GM12872 (cell line): Measurements from ENCODE around the gene CACNB2.

ENCODE experiments used
- CTCF ChIP-seq: IDR thresholded peaks from 3 replicates; pipeline ENCODE4 v1.5.1; 2011; ENCODE audit warnings: low read depth, mild to moderate bottlenecking, low read length, moderate library complexity; ENCODE audit not compliant: insufficient read depth

The CACNB2 gene

GRCh38 chr10:18446205-18446604 is 306.0 kb downstream of the CACNB2 start:
- TF ChIP-seq CTCF = no peak

DNA sequence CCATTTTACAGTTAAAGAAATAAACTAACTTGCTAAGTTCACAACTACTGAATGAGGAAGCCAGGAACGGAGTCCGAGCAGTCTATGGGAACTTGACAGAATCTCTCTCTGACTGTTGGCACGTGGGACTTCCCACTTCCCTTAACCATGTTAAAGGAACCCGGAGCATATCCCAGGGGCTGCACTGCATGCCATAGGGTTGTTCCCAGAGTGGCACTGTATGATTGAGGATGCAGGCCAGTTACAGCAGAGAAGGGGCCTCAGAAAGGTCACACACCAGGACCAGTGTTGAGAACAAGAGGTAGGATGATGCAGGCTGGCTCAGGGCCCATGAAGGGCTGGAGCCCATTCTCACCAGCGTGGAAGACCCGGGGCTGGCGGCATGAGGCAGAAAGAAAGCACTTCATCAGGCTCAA is 309.4 kb downstream of the CACNB2 start:
- TF ChIP-seq CTCF = no peak

DNA sequence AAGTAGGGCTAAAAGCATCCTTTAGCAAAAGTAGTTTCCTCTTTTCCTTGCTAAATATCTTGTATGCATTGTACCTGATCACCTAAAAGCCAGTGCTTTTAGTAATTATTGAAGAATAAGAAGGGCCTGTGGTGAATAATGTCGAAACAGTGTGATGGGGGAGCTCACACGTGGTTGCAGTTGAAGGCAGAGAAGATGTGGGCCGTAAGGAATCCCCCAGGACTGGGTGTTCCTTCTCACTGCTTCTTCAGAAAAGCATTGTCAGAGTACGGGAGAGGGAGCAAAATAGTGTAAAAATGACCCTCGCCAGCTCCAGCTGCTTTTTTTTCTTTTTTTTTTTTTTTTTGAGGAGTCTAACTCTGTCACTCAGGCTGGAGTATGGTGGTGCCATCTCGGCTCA is 310.1 kb downstream of the CACNB2 start:
- no peak for TF ChIP-seq CTCF

DNA sequence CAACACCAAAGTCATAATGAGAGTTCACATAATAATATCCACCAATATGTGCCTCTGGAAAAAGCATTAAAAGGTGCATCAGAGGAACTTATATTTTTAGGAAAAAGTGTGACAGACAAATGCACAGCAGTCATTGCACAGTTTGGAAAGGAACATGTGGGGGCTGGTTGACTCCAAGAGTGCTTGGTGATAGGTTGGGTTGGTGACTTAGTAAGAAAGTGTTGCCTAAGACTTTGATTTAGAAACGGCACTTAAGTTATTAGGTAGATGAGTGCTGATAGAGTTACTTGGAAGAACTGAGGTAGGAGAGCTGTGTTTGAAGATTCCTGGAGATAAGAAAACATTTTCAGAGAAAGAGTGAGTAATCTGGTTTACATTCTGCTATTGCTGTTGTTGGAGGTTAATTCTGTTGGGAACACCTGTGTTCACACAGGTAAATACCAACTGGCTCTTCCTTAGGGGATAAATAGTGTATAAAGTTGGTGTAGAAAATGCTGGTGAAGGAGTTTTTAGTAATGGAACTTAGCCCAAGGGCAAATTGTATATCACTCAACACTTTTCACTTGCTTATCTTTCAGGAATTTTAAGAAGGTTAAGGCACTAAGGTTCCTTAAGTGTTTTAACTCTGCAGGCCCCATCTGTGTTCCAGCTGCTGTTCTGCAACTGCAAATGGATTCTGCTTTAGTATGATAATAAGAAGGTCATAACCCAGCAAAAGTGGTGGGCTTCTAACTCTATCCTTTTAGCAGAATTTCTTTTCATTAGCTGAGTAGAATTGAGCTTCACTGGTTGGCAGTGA is 315.1 kb downstream of the CACNB2 start:
- no peak for TF ChIP-seq CTCF

GRCh38 chr10:18456984-18457383 is 316.8 kb downstream of the CACNB2 start:
- TF ChIP-seq CTCF = no peak

DNA sequence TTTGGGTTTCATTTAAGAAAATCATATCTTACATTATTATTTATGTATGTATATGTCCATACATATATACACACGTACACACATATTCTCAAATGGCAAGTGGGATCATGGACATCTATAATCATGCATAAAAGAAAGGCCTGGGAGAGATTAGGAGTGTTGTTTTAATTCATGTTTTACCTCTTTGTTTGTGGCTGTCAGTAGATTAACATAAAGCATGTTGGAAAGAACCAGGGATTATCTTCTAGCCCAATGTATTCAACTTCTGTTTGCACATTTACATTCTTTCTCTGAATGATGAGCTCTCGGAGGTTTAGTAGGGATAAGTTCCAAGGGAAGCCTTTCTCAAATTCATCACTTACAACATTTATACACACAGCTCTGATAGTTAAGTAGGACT is 319.8 kb downstream of the CACNB2 start:
- no peak for TF ChIP-seq CTCF

DNA sequence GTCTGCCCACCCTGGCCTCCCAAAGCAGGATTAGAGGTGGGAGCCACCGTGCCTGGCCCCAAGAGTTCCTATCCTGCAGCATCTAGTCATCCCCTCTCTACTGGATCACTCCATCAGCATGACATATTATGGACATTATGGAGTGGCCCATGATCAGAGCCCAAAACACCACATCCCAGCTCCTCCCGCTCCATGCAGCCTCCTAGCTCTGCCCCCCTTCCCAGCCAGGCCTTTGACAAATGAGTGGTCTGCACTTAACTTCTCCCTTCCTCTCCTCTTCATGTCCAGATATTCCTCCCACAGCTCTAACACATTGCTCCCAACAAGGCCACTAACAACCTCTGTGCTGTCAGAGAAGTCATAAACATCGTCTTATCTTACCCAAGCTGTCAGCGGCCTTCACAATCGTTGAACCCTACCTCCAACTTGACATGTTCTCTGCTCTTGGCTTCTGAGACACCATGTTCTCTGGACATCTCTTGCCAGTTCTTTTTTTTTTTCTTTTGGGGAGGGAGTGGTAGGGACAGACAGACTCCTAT is 323.5 kb downstream of the CACNB2 start:
- no peak for TF ChIP-seq CTCF
